GM21576 (cell line): Measurements from ENCODE around the gene STEAP2.
"Not testable (repeated sequence)": the region's sequence is repeated elsewhere in the genome, so short reads cannot be mapped to it uniquely, and the experiment has no call there.

Experiments used
- ATAC-seq: cut with Tn5 transposase; IDR thresholded peaks from one replicate; pipeline ENCODE4 v1.9.1; 2021; ENCODE audit warnings: mild to moderate bottlenecking, moderate library complexity; ENCODE audit not compliant: unreplicated experiment

Gene STEAP2

GRCh38 chr7:90211391-90212148 is at the start of gene STEAP2:
STEAP2 (plus strand) TSS chr7:90211740; CDS start chr7:90225083, 13,343 bp downstream.
- ATAC-seq = peak; percentile 90

GRCh38 chr7:90163534-90163933 is 48.0 kb upstream of the STEAP2 start:
- ATAC-seq = no peak

DNA sequence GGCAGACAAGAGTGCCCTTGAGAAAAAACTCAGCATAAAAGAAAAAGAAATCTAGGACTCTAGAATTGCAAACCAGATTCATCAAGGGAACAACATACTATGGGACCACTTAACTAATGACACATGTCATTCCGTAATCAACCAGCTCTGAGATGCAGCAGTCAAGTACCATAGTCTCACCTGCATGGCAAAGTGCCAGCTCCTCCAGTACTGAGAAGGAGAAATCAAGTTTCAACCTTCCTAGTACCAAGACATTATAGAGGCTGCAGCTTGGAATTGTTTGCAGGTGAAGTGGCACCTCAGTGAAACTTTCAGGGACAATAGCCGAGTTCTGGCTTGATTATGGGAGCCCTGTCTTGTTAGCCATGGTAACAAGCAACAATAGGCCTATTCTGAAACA is 45.8 kb upstream of the STEAP2 start:
- ATAC-seq = no peak

DNA sequence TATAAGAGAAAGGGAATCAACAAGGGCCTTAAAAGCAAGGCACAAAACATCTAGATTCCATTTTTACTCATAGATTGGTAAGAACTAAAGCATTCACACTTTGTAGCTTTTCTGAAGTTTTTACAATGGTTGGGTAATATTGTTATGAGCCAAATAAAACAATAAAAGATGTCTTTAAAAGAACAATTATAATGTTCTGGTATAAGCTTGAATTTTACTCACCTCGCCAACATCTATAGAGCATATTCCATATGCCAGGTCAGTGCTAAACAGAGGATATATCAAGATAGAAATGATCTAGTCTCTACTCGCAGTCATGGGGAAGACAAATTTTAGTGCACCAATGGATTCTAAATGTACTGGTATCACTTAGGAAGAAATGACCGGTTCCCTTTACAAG is 45.4 kb upstream of the STEAP2 start:
- ATAC-seq = no peak

DNA sequence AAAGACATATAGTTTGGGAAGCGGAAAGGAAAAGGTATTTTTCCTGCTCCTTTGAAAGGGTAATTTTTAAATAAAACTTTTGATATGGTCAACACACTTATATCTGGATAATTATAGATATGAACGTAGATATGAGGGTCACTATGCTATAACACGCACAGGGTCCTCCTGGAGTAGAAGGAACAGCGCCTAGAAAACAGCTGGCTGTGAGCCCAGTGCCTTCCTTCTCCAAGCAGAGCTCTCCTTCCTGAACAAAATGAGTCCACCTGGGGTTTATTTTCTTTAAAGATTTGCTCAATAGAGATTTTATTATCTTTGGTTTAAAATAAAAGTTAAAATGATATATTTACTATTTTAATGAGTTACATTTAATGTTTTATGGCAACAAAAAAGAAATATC is 44.2 kb upstream of the STEAP2 start:
- ATAC-seq = no peak

- ATAC-seq = no peak
These were observed 41.6 kb upstream of the STEAP2 start for GRCh38 chr7:90169891-90170290.

- no peak for ATAC-seq
These were observed 39.4 kb upstream of the STEAP2 start for GRCh38 chr7:90172121-90172520.

DNA sequence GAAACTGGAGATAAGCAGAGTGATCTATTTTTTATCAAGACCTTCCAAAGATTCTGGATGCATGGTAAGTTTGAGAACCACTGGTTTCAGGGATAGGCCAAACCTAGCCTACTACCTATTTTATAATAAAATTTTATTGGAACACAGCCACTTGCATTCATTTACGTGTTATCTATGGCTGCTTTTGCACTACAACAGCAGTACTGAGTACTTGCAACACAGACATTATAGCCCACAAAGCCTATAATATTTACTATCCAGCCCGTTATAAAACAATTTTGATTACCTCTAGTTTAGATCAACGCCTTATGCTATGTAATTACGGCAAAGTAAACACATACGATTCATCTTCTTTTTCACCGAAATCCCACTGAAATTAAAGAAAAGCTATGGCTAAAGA is 38.9 kb upstream of the STEAP2 start:
- ATAC-seq = no peak

DNA sequence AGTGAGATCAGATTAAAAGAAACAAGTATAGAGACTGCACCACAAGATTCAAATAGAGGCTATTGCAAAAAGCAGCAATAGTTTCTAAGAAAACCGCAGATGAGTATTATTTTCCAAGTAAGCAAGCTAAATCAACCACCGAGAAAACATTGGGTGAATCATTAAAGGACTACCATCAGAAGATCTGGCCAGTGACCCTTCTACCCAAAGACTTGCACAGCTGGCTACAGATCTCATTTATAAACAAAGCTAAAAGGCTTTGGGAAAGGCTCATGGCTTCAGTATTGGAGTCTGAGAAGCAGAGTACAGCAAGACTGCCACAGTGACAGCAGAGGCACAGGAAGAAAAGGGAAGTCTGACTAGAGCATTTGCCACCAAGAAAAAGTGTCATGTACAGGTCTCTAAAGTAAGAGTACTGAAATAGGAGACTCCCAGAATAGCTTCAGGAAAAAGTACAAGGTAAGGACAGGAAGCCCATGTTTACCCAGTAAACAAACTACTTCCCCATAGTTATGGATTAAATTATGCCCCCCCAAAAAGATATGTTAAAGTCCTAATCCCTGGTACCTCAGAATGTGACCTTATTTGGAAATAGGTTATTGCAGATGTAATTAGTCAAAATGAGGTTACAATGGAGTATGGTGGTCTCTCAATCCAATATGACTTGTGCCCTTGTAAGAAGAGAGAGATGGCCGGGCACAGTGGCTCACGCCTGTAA is 38.3 kb upstream of the STEAP2 start:
- ATAC-seq = peak; percentile 76

- ATAC-seq = no peak
These were observed 35.9 kb upstream of the STEAP2 start for GRCh38 chr7:90175667-90176066.

- no peak for ATAC-seq
These were observed 35.3 kb upstream of the STEAP2 start for GRCh38 chr7:90176195-90176594.

DNA sequence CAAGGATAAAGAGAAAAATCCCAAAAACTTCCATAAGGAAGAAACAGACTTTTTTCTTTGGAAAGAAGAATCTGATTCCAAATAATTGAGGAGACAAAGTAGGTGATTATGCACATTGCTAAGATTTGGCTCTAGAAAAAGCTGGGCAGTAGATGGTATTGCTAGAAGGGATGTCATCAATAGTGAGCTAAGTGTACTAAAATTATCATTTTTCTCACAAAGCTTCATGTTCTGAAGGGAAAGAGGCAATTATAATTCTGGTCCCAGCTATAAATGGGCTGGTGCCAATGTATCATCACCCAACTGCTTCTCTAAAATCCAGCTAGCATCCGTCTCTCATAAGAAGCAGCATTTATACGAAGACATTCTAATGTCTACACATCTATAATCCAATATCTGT is 33.4 kb upstream of the STEAP2 start:
- ATAC-seq = no peak

DNA sequence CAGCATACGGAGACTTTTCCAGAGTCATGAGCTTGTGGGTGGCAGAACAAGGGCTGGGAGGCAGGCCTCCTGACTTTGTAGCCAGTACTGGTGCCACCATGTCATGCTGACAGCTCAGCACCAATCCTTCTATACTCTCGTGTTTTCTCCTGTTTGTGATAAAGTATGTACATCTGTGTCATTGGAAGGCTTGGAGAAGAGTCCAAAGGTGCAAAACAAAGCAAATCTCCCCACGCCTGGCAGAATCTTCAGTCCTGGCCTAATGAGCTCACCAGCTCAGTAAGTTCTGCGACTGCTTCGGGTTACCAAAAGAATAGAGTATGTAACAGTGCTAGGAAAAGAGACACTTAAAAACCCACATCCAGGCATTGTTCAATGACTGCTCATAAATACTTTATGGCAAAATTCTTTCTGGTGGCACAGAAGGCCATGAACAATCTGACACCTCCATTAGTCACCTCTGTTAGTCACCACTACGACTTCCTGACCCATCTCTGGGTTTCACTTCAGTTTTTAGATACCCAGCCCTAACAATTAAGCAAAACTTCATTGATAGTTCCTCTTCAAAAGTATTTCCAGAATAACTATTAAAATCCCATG is 32.8 kb upstream of the STEAP2 start:
- peak; percentile 98 for ATAC-seq

DNA sequence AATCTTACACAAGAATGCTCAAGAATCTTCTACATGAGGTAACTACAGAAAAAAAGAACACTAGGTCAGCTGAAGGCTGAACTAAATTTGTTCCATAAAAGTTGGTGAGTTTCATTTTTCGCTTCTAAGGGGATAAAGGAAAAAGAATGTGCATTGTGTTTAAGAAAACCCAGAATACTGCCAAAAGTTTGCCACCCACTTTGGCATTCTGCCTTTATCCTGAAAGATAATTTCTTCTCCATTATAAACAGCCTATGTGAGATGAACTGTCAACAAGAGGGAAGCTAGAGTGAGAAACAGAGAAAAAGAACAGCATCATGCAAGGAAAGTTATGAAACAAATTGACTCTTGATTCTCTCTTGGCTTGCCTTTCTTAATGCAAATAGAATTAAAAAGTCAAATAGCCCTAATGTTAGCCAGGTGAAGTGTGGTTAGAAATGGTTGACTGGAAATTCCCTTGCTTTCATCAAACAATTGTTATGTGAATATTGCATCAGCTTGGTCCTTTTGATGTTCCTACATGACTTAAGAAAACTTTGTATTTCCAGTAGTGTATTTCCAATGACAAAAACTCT is 31.4 kb upstream of the STEAP2 start:
- no peak for ATAC-seq

- ATAC-seq = no peak
These were observed 30.9 kb upstream of the STEAP2 start for GRCh38 chr7:90180649-90181048.

GRCh38 chr7:90181485-90181884 is 30.1 kb upstream of the STEAP2 start:
- no peak for ATAC-seq

GRCh38 chr7:90186290-90186689 is 25.2 kb upstream of the STEAP2 start:
- ATAC-seq = not testable (repeated sequence)

DNA sequence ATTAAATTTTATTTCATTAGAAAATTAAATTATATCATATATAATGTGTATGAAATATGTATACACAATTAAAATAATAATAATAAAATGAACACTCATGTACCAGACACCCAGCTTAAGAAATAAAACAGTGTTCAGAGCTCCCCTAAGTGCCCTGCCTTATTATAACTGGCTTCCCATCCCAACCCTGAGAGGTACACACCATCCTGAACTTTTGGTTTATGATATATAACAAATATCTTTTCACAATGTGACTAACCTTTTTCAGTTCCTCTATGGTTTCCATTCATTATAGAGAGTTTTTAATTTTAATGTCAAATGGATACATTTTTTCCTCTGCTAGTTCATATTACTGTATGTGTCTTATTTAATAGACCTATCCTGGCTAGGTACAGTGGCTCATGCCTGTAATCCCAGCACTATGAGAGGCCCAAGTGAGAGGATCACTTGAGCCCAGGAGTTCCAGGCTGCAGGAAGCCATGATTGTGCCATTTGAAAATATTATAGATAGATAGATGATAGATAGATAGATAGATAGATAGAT is 24.0 kb upstream of the STEAP2 start:
- ATAC-seq = no peak

DNA sequence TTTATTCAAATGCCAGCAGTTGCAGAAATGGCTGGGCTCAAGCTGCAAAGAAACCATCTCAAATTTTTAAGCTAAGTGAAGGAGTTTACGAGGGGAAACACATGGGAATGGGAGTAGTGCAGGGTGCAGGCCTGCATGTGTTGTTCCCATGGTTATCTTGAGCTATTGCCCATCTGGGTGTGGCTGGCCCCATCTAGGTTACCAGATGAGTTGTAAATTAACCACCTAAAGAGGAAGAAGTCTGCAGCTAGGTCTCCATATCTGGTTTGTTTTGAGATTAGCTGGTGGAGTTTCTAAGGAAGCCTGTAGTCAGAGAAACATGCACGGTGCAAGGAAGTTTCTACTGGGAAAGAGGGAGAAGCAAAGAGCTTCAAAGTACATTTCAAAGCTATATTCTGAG is 23.3 kb upstream of the STEAP2 start:
- peak; percentile 80 for ATAC-seq

DNA sequence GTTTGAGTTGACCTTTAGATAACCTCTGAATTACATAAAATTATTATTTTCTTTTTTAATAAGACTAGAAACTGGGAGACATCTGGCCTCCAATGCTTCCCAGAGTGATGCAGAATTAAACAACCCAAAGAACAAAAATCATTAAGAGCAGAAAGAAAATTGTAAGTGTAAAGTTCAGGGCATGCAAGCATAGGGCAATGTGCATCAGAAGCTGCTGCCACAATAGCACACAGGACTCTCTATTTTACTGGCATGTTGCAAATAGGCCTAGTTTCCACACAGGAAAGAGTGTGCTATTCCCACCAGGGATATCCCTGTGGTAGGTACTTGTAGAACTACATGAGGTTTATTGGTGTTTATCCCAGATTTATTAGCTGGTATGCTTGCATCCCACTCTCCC is 20.5 kb upstream of the STEAP2 start:
- no peak for ATAC-seq

DNA sequence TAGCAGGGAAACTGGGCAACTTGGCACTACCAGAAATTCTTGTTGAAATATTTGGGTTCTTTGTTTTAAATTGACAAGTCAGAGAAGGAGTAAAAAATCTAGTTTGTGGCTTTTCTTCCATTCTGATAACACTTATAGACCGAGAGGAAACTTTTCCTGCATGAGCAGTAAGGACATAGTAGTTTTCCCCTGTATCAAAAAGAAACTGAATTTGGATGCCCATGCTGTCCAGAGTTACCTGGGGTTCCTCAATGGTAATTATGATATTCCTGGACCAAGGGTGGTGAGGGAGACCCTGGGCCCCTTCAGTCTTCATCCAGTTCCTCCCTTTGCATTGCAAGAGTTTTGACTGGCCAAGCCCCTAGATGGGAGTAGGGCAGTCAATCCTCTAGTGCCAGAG is 19.9 kb upstream of the STEAP2 start:
- ATAC-seq = no peak
